LNCaP clone FGC (cell line): ENCODE results near the gene BACH2.

Source experiments
- DNase-seq: peaks from one replicate; pipeline ENCODE4 v3.0.0-alpha.2; 2011; ENCODE audit warnings: low read depth
- H3K4me3 ChIP-seq: 2 replicates; pipeline ENCODE4 v1.5.1; 2011; ENCODE audit warnings: mild to moderate bottlenecking, low read depth, low read length, control low read depth
- TF ChIP-seq, protein P1 (sequence below): IDR thresholded peaks from 2 replicates; pipeline ENCODE4 v1.5.1; 2012; ENCODE audit warnings: mild to moderate bottlenecking; ENCODE audit not compliant: control insufficient read depth, insufficient read depth; ENCODE audit errors: extremely low read depth

BACH2 gene

GRCh38 chr6:90003941-90004340, 292.7 kb downstream of the BACH2 start:
- TF ChIP-seq, protein P1, sequence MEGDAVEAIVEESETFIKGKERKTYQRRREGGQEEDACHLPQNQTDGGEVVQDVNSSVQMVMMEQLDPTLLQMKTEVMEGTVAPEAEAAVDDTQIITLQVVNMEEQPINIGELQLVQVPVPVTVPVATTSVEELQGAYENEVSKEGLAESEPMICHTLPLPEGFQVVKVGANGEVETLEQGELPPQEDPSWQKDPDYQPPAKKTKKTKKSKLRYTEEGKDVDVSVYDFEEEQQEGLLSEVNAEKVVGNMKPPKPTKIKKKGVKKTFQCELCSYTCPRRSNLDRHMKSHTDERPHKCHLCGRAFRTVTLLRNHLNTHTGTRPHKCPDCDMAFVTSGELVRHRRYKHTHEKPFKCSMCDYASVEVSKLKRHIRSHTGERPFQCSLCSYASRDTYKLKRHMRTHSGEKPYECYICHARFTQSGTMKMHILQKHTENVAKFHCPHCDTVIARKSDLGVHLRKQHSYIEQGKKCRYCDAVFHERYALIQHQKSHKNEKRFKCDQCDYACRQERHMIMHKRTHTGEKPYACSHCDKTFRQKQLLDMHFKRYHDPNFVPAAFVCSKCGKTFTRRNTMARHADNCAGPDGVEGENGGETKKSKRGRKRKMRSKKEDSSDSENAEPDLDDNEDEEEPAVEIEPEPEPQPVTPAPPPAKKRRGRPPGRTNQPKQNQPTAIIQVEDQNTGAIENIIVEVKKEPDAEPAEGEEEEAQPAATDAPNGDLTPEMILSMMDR, result no peak
- no peak for DNase-seq
- H3K4me3 ChIP-seq, result no peak overlapping the region

- DNase-seq, result no peak
- TF ChIP-seq, protein P1, result no peak
- no peak overlapping the region for H3K4me3 ChIP-seq
Observed at GRCh38 chr6:90003069-90003795, 293.4 kb downstream of the BACH2 start.

- TF ChIP-seq, protein P1, result no peak
- no peak overlapping the region for H3K4me3 ChIP-seq
- DNase-seq, result no peak
Observed at GRCh38 chr6:90000864-90001731, 295.5 kb downstream of the BACH2 start.

DNA sequence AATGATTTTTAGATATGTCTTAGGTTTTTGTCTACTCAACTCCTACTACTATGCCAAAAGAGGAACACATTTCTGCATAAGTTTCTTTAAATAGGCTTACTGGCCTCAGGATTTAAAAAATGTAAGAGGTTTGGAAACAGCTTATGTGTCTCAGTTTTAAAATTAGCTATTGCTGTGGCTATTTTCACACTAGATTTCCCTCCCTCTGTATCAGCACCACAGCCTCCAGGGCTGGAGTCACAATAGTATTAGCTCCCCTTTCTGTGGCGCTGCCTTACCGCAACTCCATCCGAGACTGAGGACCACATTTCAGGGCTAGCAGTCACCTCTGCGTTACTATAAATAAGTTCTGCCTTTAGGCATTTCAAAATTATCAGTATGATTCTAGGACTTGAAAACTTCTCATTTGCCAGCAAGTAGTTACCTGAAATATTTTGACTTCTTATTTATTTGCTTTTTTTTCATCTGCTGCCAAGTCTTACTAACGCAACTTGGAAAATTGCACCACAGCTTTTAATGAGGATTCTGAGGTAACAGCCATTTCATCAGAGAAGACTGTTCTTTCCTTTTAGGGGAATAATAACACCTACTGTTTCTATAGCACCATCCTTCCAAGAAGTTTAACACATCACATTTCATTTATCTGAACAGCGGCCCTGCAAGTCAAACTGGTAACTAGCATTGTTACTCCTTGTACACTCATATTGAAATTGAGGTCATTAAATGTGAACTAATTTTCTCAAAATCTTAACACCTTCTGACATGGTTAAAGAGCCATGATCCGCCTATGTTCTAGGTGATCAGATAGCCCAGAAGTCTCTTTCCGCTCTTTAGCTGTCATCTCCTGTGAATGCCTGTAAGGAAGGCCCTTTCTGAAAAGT, 296.5 kb downstream of the BACH2 start:
- no peak overlapping the region for H3K4me3 ChIP-seq
- DNase-seq, result no peak
- TF ChIP-seq, protein P1, result no peak

GRCh38 chr6:89999154-89999553, 297.5 kb downstream of the BACH2 start:
- TF ChIP-seq, protein P1, result no peak
- no peak overlapping the region for H3K4me3 ChIP-seq
- no peak for DNase-seq
